BLaER1 (cell line): ENCODE data around the gene RESF1.

ENCODE experiments used
- H3K27ac ChIP-seq: shearing (Covaris generic); formaldehyde crosslinking; 2 replicates; pipeline ENCODE4 v1.8.1; 2022
- H3K27me3 ChIP-seq: shearing (Covaris generic); formaldehyde crosslinking; 2 replicates; pipeline ENCODE4 v1.8.1; 2022
- H3K36me3 ChIP-seq: shearing (Covaris generic); formaldehyde crosslinking; 2 replicates; pipeline ENCODE4 v1.8.1; 2022
- H3K4me1 ChIP-seq: shearing (Covaris generic); formaldehyde crosslinking; 2 replicates; pipeline ENCODE4 v1.8.1; 2022
- H3K4me2 ChIP-seq: shearing (Covaris generic); formaldehyde crosslinking; 2 replicates; pipeline ENCODE4 v1.8.1; 2022
- H3K4me3 ChIP-seq: shearing (Covaris generic); formaldehyde crosslinking; 2 replicates; pipeline ENCODE4 v1.8.1; 2022
- H3K9ac ChIP-seq: shearing (Covaris generic); formaldehyde crosslinking; 2 replicates; pipeline ENCODE4 v1.8.1; 2022
- H3K9me3 ChIP-seq: shearing (Covaris generic); formaldehyde crosslinking; 2 replicates; pipeline ENCODE4 v1.8.1; 2022
- H4K20me1 ChIP-seq: shearing (Covaris generic); formaldehyde crosslinking; 2 replicates; pipeline ENCODE4 v1.8.1; 2022
- Cebpa-rat ChIP-seq: shearing (Covaris generic); IDR thresholded peaks from 2 replicates; pipeline ENCODE4 v1.8.1; 2022

The RESF1 gene

GRCh38 chr12:31959701-31960391 is 631 bp downstream of the RESF1 start:
- Histone ChIP-seq H4K20me1 (peaks cover 25% of the 10 kb centered on the region), H3K9ac (peak overlapping the region; percentile 94), H3K4me3 (peak overlapping the region; percentile 84), H3K27ac (peak overlapping the region; percentile 96), H3K4me2 (peak overlapping the region; percentile 86), H3K9me3 (peaks cover 35% of the 10 kb centered on the region), H3K27me3 (no peaks in the 10 kb centered on the region), H3K4me1 (peaks cover 27% of the 10 kb centered on the region), H3K36me3 (peaks cover 39% of the 10 kb centered on the region)
- TF ChIP-seq Cebpa-rat, result no peak

- Histone ChIP-seq H3K9ac (peak overlapping the region; percentile 94), H3K9me3 (peaks cover 43% of the 10 kb centered on the region), H3K36me3 (peaks cover 52% of the 10 kb centered on the region)
These were observed 1.9 kb downstream of the RESF1 start for GRCh38 chr12:31961137-31961536.

GRCh38 chr12:31962076-31962475 is 2.9 kb downstream of the RESF1 start:
- H3K27ac ChIP-seq, result no peak overlapping the region
- H4K20me1 ChIP-seq, result peaks cover 47% of the 10 kb centered on the region
- H3K36me3 ChIP-seq, result peaks cover 61% of the 10 kb centered on the region

More at GRCh38 chr12:31961137-31961536, 1.9 kb downstream of the RESF1 start:
- peaks cover 37% of the 10 kb centered on the region for H4K20me1 ChIP-seq
- no peak for TF ChIP-seq Cebpa-rat
- H3K4me3 ChIP-seq, result peak overlapping the region; percentile 84
- H3K27ac ChIP-seq, result no peak overlapping the region
- H3K4me1 ChIP-seq, result peaks cover 27% of the 10 kb centered on the region
- H3K4me2 ChIP-seq, result peak overlapping the region; percentile 86
- H3K27me3 ChIP-seq, result no peaks in the 10 kb centered on the region

GRCh38 chr12:31964280-31964679 is 5.1 kb downstream of the RESF1 start:
- peaks cover 22% of the 10 kb centered on the region for H3K4me1 ChIP-seq
- H3K27me3 ChIP-seq, result no peaks in the 10 kb centered on the region
- peaks cover 53% of the 10 kb centered on the region for H3K9me3 ChIP-seq
- TF ChIP-seq Cebpa-rat, result no peak
- no peak overlapping the region for H3K27ac ChIP-seq
- H3K4me3 ChIP-seq, result no peak overlapping the region
- H3K9ac ChIP-seq, result no peak overlapping the region
- H3K36me3 ChIP-seq, result peaks cover 71% of the 10 kb centered on the region
- peaks cover 49% of the 10 kb centered on the region for H4K20me1 ChIP-seq
- no peak overlapping the region for H3K4me2 ChIP-seq

More at GRCh38 chr12:31962076-31962475, 2.9 kb downstream of the RESF1 start:
- no peak for TF ChIP-seq Cebpa-rat
- Histone ChIP-seq H3K4me3 (no peak overlapping the region), H3K4me2 (peak overlapping the region; percentile 86), H3K9me3 (peaks cover 43% of the 10 kb centered on the region), H3K27me3 (no peaks in the 10 kb centered on the region), H3K9ac (no peak overlapping the region), H3K4me1 (peaks cover 27% of the 10 kb centered on the region)

- peaks cover 48% of the 10 kb centered on the region for H4K20me1 ChIP-seq
- no peaks in the 10 kb centered on the region for H3K27me3 ChIP-seq
- no peak overlapping the region for H3K27ac ChIP-seq
- TF ChIP-seq Cebpa-rat, result no peak
- peaks cover 61% of the 10 kb centered on the region for H3K9me3 ChIP-seq
- H3K4me3 ChIP-seq, result no peak overlapping the region
- H3K4me2 ChIP-seq, result no peak overlapping the region
- H3K4me1 ChIP-seq, result peaks cover 22% of the 10 kb centered on the region
- no peak overlapping the region for H3K9ac ChIP-seq
- peaks cover 79% of the 10 kb centered on the region for H3K36me3 ChIP-seq
These were observed 5.9 kb downstream of the RESF1 start for GRCh38 chr12:31965090-31965489.

- H3K4me3 ChIP-seq, result no peak overlapping the region
- H4K20me1 ChIP-seq, result peaks cover 32% of the 10 kb centered on the region
- H3K27ac ChIP-seq, result no peak overlapping the region
- peaks cover 77% of the 10 kb centered on the region for H3K9me3 ChIP-seq
- H3K27me3 ChIP-seq, result no peaks in the 10 kb centered on the region
- H3K4me1 ChIP-seq, result peaks cover 7% of the 10 kb centered on the region
- no peak for TF ChIP-seq Cebpa-rat
- H3K36me3 ChIP-seq, result peaks cover 88% of the 10 kb centered on the region
- H3K4me2 ChIP-seq, result no peak overlapping the region
- H3K9ac ChIP-seq, result no peak overlapping the region
These were observed 7.5 kb downstream of the RESF1 start for GRCh38 chr12:31966558-31967205.

- Histone ChIP-seq H3K9ac (no peak overlapping the region), H3K4me1 (no peaks in the 10 kb centered on the region), H3K4me2 (no peak overlapping the region), H3K9me3 (peaks cover 86% of the 10 kb centered on the region), H4K20me1 (peaks cover 24% of the 10 kb centered on the region), H3K27ac (no peak overlapping the region), H3K27me3 (no peaks in the 10 kb centered on the region), H3K36me3 (peaks cover 88% of the 10 kb centered on the region), H3K4me3 (no peak overlapping the region)
- TF ChIP-seq Cebpa-rat, result no peak
These were observed 8.3 kb downstream of the RESF1 start for GRCh38 chr12:31967539-31967938.

GRCh38 chr12:31970199-31970598 is 11.0 kb downstream of the RESF1 start:
- H3K36me3 ChIP-seq, result peaks cover 87% of the 10 kb centered on the region
- no peak overlapping the region for H3K4me2 ChIP-seq
- H3K27ac ChIP-seq, result no peak overlapping the region
- H3K4me3 ChIP-seq, result no peak overlapping the region
- H3K9me3 ChIP-seq, result peaks cover 87% of the 10 kb centered on the region
- no peak for TF ChIP-seq Cebpa-rat
- H3K4me1 ChIP-seq, result no peaks in the 10 kb centered on the region
- no peak overlapping the region for H3K9ac ChIP-seq
- H4K20me1 ChIP-seq, result peaks cover 21% of the 10 kb centered on the region
- H3K27me3 ChIP-seq, result no peaks in the 10 kb centered on the region

- H3K36me3 ChIP-seq, result peaks cover 99% of the 10 kb centered on the region
- no peaks in the 10 kb centered on the region; the same call in 1 of the 2 replicates for H4K20me1 ChIP-seq
- no peak for TF ChIP-seq Cebpa-rat
- no peaks in the 10 kb centered on the region for H3K27me3 ChIP-seq
- no peaks in the 10 kb centered on the region for H3K4me1 ChIP-seq
- peaks cover 100% of the 10 kb centered on the region for H3K9me3 ChIP-seq
- H3K27ac ChIP-seq, result no peak overlapping the region
- H3K4me2 ChIP-seq, result no peak overlapping the region
- H3K4me3 ChIP-seq, result no peak overlapping the region
- no peak overlapping the region for H3K9ac ChIP-seq
These were observed 14.6 kb downstream of the RESF1 start for GRCh38 chr12:31973818-31974217.

- Histone ChIP-seq H4K20me1 (no peaks in the 10 kb centered on the region), H3K4me1 (no peaks in the 10 kb centered on the region), H3K9ac (no peak overlapping the region), H3K9me3 (peaks cover 100% of the 10 kb centered on the region), H3K36me3 (peaks cover 99% of the 10 kb centered on the region), H3K27ac (no peak overlapping the region), H3K4me2 (no peak overlapping the region), H3K27me3 (no peaks in the 10 kb centered on the region), H3K4me3 (no peak overlapping the region)
- TF ChIP-seq Cebpa-rat, result no peak
These were observed 15.5 kb downstream of the RESF1 start for GRCh38 chr12:31974673-31975072.
